Smooth muscle cell of the brain vasculature (primary cell): ENCODE measurements around the gene FAM47A.

Source experiments
- DNase-seq: peaks from one replicate; pipeline ENCODE4 v3.0.0-alpha.2; 2012; ENCODE audit warnings: low read depth, low spot score

Gene FAM47A

GRCh38 chrX:34132028-34132427, at the start of gene FAM47A:
Gene FAM47A, minus strand, starts transcription at chrX:34132314. Its CDS starts 36 bp downstream, at chrX:34132278.
- DNase-seq, result no peak

GRCh38 chrX:34147345-34147744, 15.2 kb upstream of the FAM47A start:
- DNase-seq, result no peak

GRCh38 chrX:34146906-34147305, 14.8 kb upstream of the FAM47A start:
- no peak for DNase-seq

- DNase-seq, result no peak
These were observed 12.1 kb upstream of the FAM47A start for GRCh38 chrX:34144246-34144645.

- no peak for DNase-seq
These were observed 8.7 kb upstream of the FAM47A start for GRCh38 chrX:34140816-34141215.

GRCh38 chrX:34130980-34131744, 952 bp downstream of the FAM47A start:
- no peak for DNase-seq

- DNase-seq, result no peak
These were observed 1.6 kb downstream of the FAM47A start for GRCh38 chrX:34130501-34130900.

GRCh38 chrX:34126011-34126410, 6.1 kb downstream of the FAM47A start:
- no peak for DNase-seq

- DNase-seq, result no peak
These were observed 13.0 kb downstream of the FAM47A start for GRCh38 chrX:34119122-34119521.

- DNase-seq, result no peak
These were observed 19.7 kb downstream of the FAM47A start for GRCh38 chrX:34112459-34112858.
